ENCODE data around the gene RCOR2.

The RCOR2 gene

DNA sequence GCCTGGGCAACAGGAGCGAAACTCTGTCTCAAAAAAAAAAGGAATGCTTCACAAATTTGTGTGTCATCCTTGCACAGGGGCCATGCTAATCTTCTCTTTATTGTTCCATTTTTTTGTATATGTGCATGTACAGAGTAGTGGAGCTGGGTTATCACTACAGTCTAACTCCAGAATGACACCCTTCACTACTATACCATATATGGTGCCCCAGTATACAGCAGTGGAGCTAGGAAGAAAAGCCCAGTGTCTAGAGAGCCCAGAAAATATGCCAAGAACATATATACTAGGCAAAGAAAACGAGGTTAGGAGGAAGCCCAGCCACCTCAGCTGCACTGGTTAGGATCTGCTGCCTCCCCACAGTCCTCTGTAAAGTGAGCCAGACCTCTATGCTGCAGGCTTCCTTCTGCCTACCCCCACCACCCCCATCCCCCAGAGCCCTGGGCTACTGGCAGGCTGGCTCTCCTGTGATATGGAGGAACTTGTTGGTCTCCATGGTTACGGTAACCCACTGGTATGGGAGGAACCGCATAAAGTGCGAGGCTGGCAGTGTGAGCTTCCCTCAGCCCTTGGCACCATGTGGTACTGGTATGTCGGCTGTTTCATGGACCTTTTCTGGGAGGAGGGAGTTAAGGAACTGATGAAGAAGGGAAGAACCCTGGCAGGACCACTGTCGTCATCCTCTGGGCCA lies 34.3 kb downstream of the RCOR2 start:
- in situ Hi-C loops (cut with HindIII; ENCODE audit: low sequenced_read_pairs), result no loop called here
- no peak overlapping the region for H3K4me3 ChIP-seq (ENCODE audit: low read depth, low read length)
- TF ChIP-seq CTCF (IDR thresholded peaks at IDR 0.05; ENCODE audit: low read depth, low read length, missing control alignments), result no peak
- DNase-seq (ENCODE audit: low read depth), result no peak

GRCh38 chr11:63880403-63880790 lies 36.6 kb downstream of the RCOR2 start:
- no peak for DNase-seq (ENCODE audit: low read depth)
- in situ Hi-C loops (cut with HindIII; ENCODE audit: low sequenced_read_pairs), result no loop called here
- no peak overlapping the region for H3K4me3 ChIP-seq (ENCODE audit: low read depth, low read length)
- TF ChIP-seq CTCF (IDR thresholded peaks at IDR 0.05; ENCODE audit: low read depth, low read length, missing control alignments), result no peak

GRCh38 chr11:63879598-63880402 lies 37.2 kb downstream of the RCOR2 start:
- H3K4me3 ChIP-seq (ENCODE audit: low read depth, low read length), result no peak overlapping the region
- in situ Hi-C loops (cut with HindIII; ENCODE audit: low sequenced_read_pairs), result no loop called here
- DNase-seq (ENCODE audit: low read depth), result peak; percentile 41
- no peak for TF ChIP-seq CTCF (IDR thresholded peaks at IDR 0.05; ENCODE audit: low read depth, low read length, missing control alignments)

DNA sequence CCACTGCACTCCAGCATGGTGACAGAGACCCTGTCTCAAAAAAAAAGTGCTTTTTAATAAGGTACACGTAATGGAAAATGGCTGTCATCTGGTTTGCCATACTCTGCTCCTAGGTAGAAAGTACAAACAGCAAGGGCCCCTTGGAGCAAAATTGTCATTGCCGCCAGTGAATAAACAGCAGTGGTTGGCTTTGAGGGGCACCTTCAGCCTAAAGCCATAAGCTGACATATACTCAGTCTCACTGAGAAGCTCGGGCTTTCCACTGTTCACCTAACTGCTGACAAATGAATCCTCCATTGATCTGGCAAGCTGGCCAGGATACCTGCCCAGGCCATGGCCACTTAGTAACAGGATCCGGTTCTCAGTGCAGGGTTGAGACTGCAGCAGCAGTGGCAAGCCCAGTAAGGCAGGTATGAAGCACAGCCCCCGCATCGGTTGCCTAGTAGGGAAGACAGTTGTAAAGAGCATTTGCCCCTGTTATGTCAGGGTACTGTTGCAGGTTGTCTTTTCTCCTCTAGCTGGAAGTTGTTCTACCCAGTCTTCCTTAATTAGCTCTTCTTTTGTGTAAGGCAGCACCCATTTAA lies 39.2 kb downstream of the RCOR2 start:
- H3K4me3 ChIP-seq (ENCODE audit: low read depth, low read length), result no peak overlapping the region
- in situ Hi-C loops (cut with HindIII; ENCODE audit: low sequenced_read_pairs), result no loop called here
- DNase-seq (ENCODE audit: low read depth), result no peak
- TF ChIP-seq CTCF (IDR thresholded peaks at IDR 0.05; ENCODE audit: low read depth, low read length, missing control alignments), result no peak

DNA sequence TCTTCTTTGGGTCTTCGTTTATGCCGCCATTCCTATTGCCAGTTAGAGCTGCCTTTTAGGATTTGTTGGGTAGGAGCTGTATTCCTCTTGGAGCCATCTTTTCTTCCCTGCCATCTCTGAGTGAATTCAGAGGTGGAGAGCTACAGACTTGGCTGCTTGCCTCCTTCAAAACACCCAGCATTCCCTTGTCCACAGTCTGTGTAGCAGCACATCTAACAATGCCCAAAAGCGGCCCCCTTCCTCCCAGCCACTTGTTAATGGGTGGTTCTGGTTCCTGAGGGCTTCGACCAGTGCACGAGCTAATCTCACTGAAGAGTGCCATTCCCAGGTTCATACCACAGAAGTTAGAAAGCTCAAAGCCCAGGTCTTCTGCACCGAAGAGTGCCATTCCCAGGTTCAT lies 40.3 kb downstream of the RCOR2 start:
- no peak for TF ChIP-seq CTCF (IDR thresholded peaks at IDR 0.05; ENCODE audit: low read depth, low read length, missing control alignments)
- in situ Hi-C loops (cut with HindIII; ENCODE audit: low sequenced_read_pairs), result no loop called here
- no peak overlapping the region for H3K4me3 ChIP-seq (ENCODE audit: low read depth, low read length)
- DNase-seq (ENCODE audit: low read depth), result no peak

- in situ Hi-C loops (cut with HindIII; ENCODE audit: low sequenced_read_pairs), result no loop called here
- DNase-seq (ENCODE audit: low read depth), result no peak
- no peak overlapping the region for H3K4me3 ChIP-seq (ENCODE audit: low read depth, low read length)
- no peak for TF ChIP-seq CTCF (IDR thresholded peaks at IDR 0.05; ENCODE audit: low read depth, low read length, missing control alignments)
These were observed 41.4 kb downstream of the RCOR2 start for GRCh38 chr11:63875506-63876065.

Data from astrocyte of the cerebellum (primary cell).